Measurements from ENCODE around the gene PRKG1.

DNA sequence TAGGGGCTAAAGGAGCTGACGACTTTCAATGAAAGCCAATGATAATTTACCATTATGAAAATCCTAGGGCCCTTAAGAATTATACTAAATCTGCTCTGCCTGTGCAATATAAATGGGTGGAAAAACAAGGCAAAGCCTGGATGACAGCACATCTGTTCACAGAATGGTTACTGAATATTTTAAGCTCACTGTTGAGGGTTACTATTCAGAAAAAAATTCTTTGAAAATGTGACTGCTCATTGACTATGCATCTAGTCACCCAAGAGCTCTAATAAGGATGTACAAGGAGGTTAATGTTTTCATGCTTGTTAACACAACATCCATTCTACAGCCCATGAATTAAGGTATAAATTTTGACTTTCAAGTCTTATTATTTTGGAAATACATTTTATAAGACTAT, 1248.6 kb downstream of the PRKG1 start:
- TF ChIP-seq, protein P1, sequence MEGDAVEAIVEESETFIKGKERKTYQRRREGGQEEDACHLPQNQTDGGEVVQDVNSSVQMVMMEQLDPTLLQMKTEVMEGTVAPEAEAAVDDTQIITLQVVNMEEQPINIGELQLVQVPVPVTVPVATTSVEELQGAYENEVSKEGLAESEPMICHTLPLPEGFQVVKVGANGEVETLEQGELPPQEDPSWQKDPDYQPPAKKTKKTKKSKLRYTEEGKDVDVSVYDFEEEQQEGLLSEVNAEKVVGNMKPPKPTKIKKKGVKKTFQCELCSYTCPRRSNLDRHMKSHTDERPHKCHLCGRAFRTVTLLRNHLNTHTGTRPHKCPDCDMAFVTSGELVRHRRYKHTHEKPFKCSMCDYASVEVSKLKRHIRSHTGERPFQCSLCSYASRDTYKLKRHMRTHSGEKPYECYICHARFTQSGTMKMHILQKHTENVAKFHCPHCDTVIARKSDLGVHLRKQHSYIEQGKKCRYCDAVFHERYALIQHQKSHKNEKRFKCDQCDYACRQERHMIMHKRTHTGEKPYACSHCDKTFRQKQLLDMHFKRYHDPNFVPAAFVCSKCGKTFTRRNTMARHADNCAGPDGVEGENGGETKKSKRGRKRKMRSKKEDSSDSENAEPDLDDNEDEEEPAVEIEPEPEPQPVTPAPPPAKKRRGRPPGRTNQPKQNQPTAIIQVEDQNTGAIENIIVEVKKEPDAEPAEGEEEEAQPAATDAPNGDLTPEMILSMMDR (IDR thresholded peaks at IDR 0.05) = no peak
- TF ChIP-seq POLR2AphosphoS5 (IDR thresholded peaks at IDR 0.05) = no peak
- no peak for TF ChIP-seq POLR2A (IDR thresholded peaks at IDR 0.05; ENCODE audit: low read depth)

Measured in esophagus muscularis mucosa (tissue), 3 donors.